HCT116 (cell line): ENCODE measurements around the gene UCK1. TPM values are rescaled to one million over a fixed set of nuclear protein-coding genes. Genes with fewer than 3 reads are reported as not detected.

Experiments used
- ATAC-seq: fragments of 200-7000 bp; cut with Tn5 transposase; 2 replicates; pipeline ENCODE4 v1.9.1; 2020; ENCODE audit warnings: mild to moderate bottlenecking, moderate library complexity
- BruUV-seq: library from RNA; stranded (reverse); fragments of 400-500 nt; replicated peaks from 2 replicates; lab custom pipeline; 2021; lab: Mats Ljungman, UMichigan
- CTCF ChIA-PET: fragments of 300-600 bp; sonication (Branson Sonifier 250); formaldehyde crosslinking; loops from one replicate; lab custom pipeline; 2021; ENCODE audit warnings: antibody characterized with exemption; lab: Charles Lee
- POLR2A ChIA-PET: fragments of 300-600, 350-600 bp; sonication (Branson Sonifier 250); formaldehyde crosslinking; loops from one replicate; lab custom pipeline; 2021; ENCODE audit warnings: antibody characterized with exemption; lab: Charles Lee
- RAD21 ChIA-PET, 2 experiments: fragments of 300-600 bp; sonication (Branson Sonifier 250); formaldehyde crosslinking; loops; one replicate each; lab custom pipeline; 2023; ENCODE audit warnings: low total read pairs in 2 of 2; ENCODE audit not compliant: uncharacterized antibody in 2 of 2, unreplicated experiment in 2 of 2, low non-redundant PET in 1 of 2; lab: Charles Lee
- DNase-seq: peaks from one replicate; pipeline ENCODE4 v3.0.0-alpha.2; 2010; ENCODE audit warnings: low read depth, low spot score
- H2AFZ ChIP-seq: fragments of 200-600 bp; shearing (Covaris generic), sonication (generic); 2 replicates; pipeline ENCODE4 v1.6.1; 2017; ENCODE audit warnings: low read depth, mixed run types, mixed read lengths, antibody characterized with exemption, low read length; ENCODE audit not compliant: poor library complexity, severe bottlenecking
- H3K27ac ChIP-seq: 2 replicates; pipeline ENCODE4 v1.5.1; 2012; ENCODE audit warnings: low read depth, low read length
- H3K27me3 ChIP-seq: fragments of 200-600 bp; sonication (generic); 2 replicates; pipeline ENCODE4 v1.6.1; 2016; ENCODE audit warnings: mixed run types, low read length, mixed read lengths; ENCODE audit not compliant: insufficient read depth
- H3K36me3 ChIP-seq, 2 experiments: fragments of 200-500 bp in 1 of 2; fragments of 200-600 bp in 1 of 2; sonication (Bioruptor generic) in 1 of 2; sonication (generic) in 1 of 2; 2 replicates each; pipeline versions ENCODE4 v1.5.1 to v1.6.1; 2014 to 2016; ENCODE audit warnings: low read length in 2 of 2, inconsistent platforms in 1 of 2, mixed read lengths in 1 of 2, mixed run types in 1 of 2; ENCODE audit not compliant: insufficient read depth in 2 of 2, control insufficient read depth in 1 of 2
- H3K4me1 ChIP-seq, 2 experiments: fragments of 200-600 bp in 1 of 2; sonication (generic) in 1 of 2; 2 replicates each; pipeline versions ENCODE4 v1.5.1 to v1.6.1; 2012 to 2017; ENCODE audit warnings: low read length in 2 of 2, inconsistent platforms in 1 of 2, mild to moderate bottlenecking in 1 of 2, mixed read lengths in 1 of 2, mixed run types in 1 of 2, moderate library complexity in 1 of 2; ENCODE audit not compliant: insufficient read depth in 2 of 2, control insufficient read depth in 1 of 2
- H3K4me2 ChIP-seq: fragments of 200-600 bp; sonication (generic); 2 replicates; pipeline ENCODE4 v1.6.1; 2017; ENCODE audit warnings: mixed run types, low read length, mixed read lengths
- H3K4me3 ChIP-seq, 2 experiments: fragments of 200-600 bp in 1 of 2; sonication (generic) in 1 of 2; replicated peaks in 1 of 2; 2 replicates each; pipeline ENCODE4 v1.5.1; 2011 to 2016; ENCODE audit warnings: low read length in 2 of 2, control low read depth in 1 of 2, low read depth in 1 of 2, mild to moderate bottlenecking in 1 of 2, mixed read lengths in 1 of 2, mixed run types in 1 of 2
- H3K79me2 ChIP-seq: fragments of 200-600 bp; sonication (generic); 2 replicates; pipeline ENCODE4 v1.6.1; 2017; ENCODE audit warnings: mild to moderate bottlenecking, mixed run types, low read length, moderate library complexity, mixed read lengths; ENCODE audit not compliant: insufficient read depth
- H3K9ac ChIP-seq: fragments of 200-600 bp; sonication (generic); 2 replicates; pipeline ENCODE4 v1.6.1; 2016; ENCODE audit warnings: low read length, mixed read lengths
- H3K9me2 ChIP-seq: fragments of 200-600 bp; sonication (generic), shearing (Covaris generic); 2 replicates; pipeline ENCODE4 v1.6.1; 2017; ENCODE audit warnings: mixed run types, mild to moderate bottlenecking, moderate library complexity; ENCODE audit not compliant: insufficient read depth
- H3K9me3 ChIP-seq, 2 experiments: fragments of 200-500 bp in 1 of 2; fragments of 200-600 bp in 1 of 2; sonication (Bioruptor generic) in 1 of 2; sonication (generic) in 1 of 2; 2 replicates each; pipeline ENCODE4 v1.6.1; 2014 to 2017; ENCODE audit warnings: low read length in 2 of 2, mixed read lengths in 2 of 2, inconsistent platforms in 1 of 2, low read depth in 1 of 2, mild to moderate bottlenecking in 1 of 2, mixed run types in 1 of 2, moderate library complexity in 1 of 2; ENCODE audit not compliant: control insufficient read depth in 1 of 2, insufficient read depth in 1 of 2
- H4K20me1 ChIP-seq: fragments of 200-600 bp; sonication (generic), shearing (Covaris generic); 2 replicates; pipeline ENCODE4 v1.6.1; 2017; ENCODE audit warnings: mixed run types, mild to moderate bottlenecking, moderate library complexity; ENCODE audit not compliant: insufficient read depth
- ATF3 ChIP-seq: IDR thresholded peaks from 2 replicates; pipeline ENCODE4 v1.6.1; 2012
- CBX3 ChIP-seq: IDR thresholded peaks from 2 replicates; pipeline ENCODE4 v1.6.1; 2012; ENCODE audit warnings: low read depth
- EGR1 ChIP-seq: IDR thresholded peaks from 2 replicates; pipeline ENCODE4 v1.6.1; 2012; ENCODE audit warnings: low read depth
- ELF1 ChIP-seq: IDR thresholded peaks from 2 replicates; pipeline ENCODE4 v1.6.1; 2012; ENCODE audit warnings: low read depth, borderline replicate concordance
- EZH2phosphoT487 ChIP-seq: fragments of 200-600 bp; IDR thresholded peaks from 2 replicates; pipeline ENCODE4 v1.6.1; 2018; ENCODE audit warnings: antibody characterized with exemption, borderline replicate concordance
- FOSL1 ChIP-seq: IDR thresholded peaks from 2 replicates; pipeline ENCODE4 v1.6.1; 2012; ENCODE audit warnings: low read depth
- JUND ChIP-seq: IDR thresholded peaks from 2 replicates; pipeline ENCODE4 v1.6.1; 2012
- POLR2A ChIP-seq: IDR thresholded peaks from 2 replicates; pipeline ENCODE4 v1.7.0; 2011; ENCODE audit warnings: borderline replicate concordance; ENCODE audit not compliant: insufficient read depth, insufficient read length; ENCODE audit errors: extremely low read depth
- POLR2AphosphoS5 ChIP-seq: IDR thresholded peaks from 2 replicates; pipeline ENCODE4 v1.6.1; 2011; ENCODE audit warnings: mild to moderate bottlenecking, low read depth, low read length, moderate library complexity
- RAD21 ChIP-seq: IDR thresholded peaks from 2 replicates; pipeline ENCODE4 v1.6.1; 2012; ENCODE audit warnings: low read depth, mild to moderate bottlenecking
- SIN3A ChIP-seq: IDR thresholded peaks from 2 replicates; pipeline ENCODE4 v1.6.1; 2012; ENCODE audit warnings: low read depth
- SP1 ChIP-seq: IDR thresholded peaks from 2 replicates; pipeline ENCODE4 v1.6.1; 2012; ENCODE audit warnings: low read depth
- SRF ChIP-seq: IDR thresholded peaks from 2 replicates; pipeline ENCODE4 v1.6.1; 2012; ENCODE audit warnings: low read depth
- TCF7L2 ChIP-seq: IDR thresholded peaks from 2 replicates; pipeline ENCODE4 v1.7.0; 2011; ENCODE audit warnings: borderline replicate concordance, inconsistent platforms; ENCODE audit not compliant: insufficient read depth, insufficient read length; ENCODE audit errors: extremely low read depth
- ZBTB33 ChIP-seq: IDR thresholded peaks from 2 replicates; pipeline ENCODE4 v1.6.1; 2011; ENCODE audit warnings: mild to moderate bottlenecking, low read length, moderate library complexity; ENCODE audit not compliant: insufficient replicate concordance; ENCODE audit errors: extremely low read depth
- ZFX ChIP-seq: fragments of 450-650 bp; IDR thresholded peaks from 2 replicates; pipeline ENCODE4 v1.6.1; 2017
- intact Hi-C: fragments of 100-400 bp; cut with micrococcal nuclease; formaldehyde crosslinking; loops from 2 replicates; pipeline ENCODE4 v1.10.0; 2022
- total RNA-seq: library from RNA; stranded (reverse); gene quantifications from one replicate; pipeline ENCODE4 v1.2.1, GENCODE V29; 2021; ENCODE audit not compliant: unreplicated experiment
- TF ChIP-seq, protein P1 (sequence below): IDR thresholded peaks from 2 replicates; pipeline ENCODE4 v1.6.1; 2012; ENCODE audit warnings: low read depth
- TF ChIP-seq, protein P2 (sequence below), 3 experiments: fragments of 200-600 bp in 1 of 3; sonication (generic) in 1 of 3; IDR thresholded peaks in 2 of 3; conservative IDR thresholded peaks in 1 of 3; 2 replicates each; pipeline ENCODE4 v1.5.1; 2012 to 2017; ENCODE audit warnings: low read depth in 2 of 3, low read length in 2 of 3, antibody characterized with exemption in 1 of 3, borderline replicate concordance in 1 of 3, control low read depth in 1 of 3, mild to moderate bottlenecking in 1 of 3, mixed read lengths in 1 of 3, mixed run types in 1 of 3, moderate library complexity in 1 of 3; ENCODE audit not compliant: insufficient read depth in 1 of 3

Gene UCK1
- total RNA-seq, 1 experiment from 2014 or later, result 17.5 TPM

DNA sequence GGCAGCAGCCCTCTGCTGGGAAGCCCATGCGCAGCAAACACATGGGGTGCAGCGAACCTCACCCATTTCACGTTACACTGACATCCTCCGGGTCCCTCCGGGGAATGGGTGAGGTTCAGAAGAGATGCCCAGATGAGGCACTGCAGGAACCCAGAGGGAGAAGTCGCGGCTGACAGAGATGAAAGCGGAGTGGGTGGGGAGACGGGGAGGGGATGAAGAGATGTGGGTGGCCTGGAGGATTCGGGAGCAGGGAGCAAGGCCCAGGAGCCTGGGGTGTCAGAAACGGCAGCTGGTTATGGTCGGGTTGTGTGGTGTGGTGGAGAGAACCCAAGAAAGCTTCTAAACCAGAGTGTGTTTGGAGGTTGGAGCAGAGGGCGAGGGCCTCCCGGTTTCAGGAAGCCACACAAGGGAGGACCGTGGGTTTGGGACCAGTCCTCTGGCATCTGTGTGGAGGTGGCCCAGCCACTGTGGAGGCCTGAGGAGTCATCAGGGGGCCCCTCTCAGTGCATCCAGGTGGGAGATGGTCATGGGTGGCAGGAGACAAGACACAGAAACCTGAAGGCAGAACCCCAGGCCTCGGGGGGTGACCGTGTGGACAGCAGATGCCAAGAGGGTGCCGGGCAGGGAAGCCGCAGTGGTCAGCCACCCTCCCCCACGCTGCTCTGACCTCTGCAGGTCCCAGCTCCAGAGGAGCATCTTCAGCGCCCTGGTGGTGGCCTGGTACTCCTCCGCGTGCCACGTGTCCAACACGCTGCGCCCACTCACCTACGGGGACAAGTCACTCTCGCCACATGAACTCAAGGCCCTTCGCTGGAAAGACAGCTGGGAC is 8.6 kb downstream of the UCK1 start:
- no peak overlapping the region for H3K27ac ChIP-seq
- H3K9me2 ChIP-seq, result no peaks in the 10 kb centered on the region
- no peaks in the 10 kb centered on the region for H3K79me2 ChIP-seq
- H4K20me1 ChIP-seq, result no peaks in the 10 kb centered on the region
- no peaks in the 10 kb centered on the region for H3K4me1 ChIP-seq
- ATAC-seq (no peak), DNase-seq (no peak)
- H3K4me3 ChIP-seq, result no peak overlapping the region
- no peaks in the 10 kb centered on the region for H3K27me3 ChIP-seq
- CTCF ChIA-PET, result no interaction called here
- no peak overlapping the region for H3K9ac ChIP-seq
- no peaks in the 10 kb centered on the region for H3K9me3 ChIP-seq
- POLR2A ChIA-PET, result no interaction called here
- no TSS peak for BruUV-seq
- RAD21 ChIA-PET, result no interaction called here
- H3K36me3 ChIP-seq, result peaks cover 9 to 28% of the 10 kb centered on the region in 2 experiments; a peak in 3 of 4 replicates
- no peak overlapping the region for H2AFZ ChIP-seq
- H3K4me2 ChIP-seq, result no peak overlapping the region
- TF ChIP-seq POLR2AphosphoS5 (no peak), TCF7L2 (no peak), ATF3 (no peak), ZBTB33 (no peak), SIN3A (no peak), POLR2A (no peak), EZH2phosphoT487 (no peak), JUND (no peak), EGR1 (no peak), SP1 (no peak), ELF1 (no peak), SRF (no peak), RAD21 (no peak), ZFX (no peak), FOSL1 (no peak), CBX3 (no peak)
- TF ChIP-seq, protein P1, sequence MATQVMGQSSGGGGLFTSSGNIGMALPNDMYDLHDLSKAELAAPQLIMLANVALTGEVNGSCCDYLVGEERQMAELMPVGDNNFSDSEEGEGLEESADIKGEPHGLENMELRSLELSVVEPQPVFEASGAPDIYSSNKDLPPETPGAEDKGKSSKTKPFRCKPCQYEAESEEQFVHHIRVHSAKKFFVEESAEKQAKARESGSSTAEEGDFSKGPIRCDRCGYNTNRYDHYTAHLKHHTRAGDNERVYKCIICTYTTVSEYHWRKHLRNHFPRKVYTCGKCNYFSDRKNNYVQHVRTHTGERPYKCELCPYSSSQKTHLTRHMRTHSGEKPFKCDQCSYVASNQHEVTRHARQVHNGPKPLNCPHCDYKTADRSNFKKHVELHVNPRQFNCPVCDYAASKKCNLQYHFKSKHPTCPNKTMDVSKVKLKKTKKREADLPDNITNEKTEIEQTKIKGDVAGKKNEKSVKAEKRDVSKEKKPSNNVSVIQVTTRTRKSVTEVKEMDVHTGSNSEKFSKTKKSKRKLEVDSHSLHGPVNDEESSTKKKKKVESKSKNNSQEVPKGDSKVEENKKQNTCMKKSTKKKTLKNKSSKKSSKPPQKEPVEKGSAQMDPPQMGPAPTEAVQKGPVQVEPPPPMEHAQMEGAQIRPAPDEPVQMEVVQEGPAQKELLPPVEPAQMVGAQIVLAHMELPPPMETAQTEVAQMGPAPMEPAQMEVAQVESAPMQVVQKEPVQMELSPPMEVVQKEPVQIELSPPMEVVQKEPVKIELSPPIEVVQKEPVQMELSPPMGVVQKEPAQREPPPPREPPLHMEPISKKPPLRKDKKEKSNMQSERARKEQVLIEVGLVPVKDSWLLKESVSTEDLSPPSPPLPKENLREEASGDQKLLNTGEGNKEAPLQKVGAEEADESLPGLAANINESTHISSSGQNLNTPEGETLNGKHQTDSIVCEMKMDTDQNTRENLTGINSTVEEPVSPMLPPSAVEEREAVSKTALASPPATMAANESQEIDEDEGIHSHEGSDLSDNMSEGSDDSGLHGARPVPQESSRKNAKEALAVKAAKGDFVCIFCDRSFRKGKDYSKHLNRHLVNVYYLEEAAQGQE, result no peak
- TF ChIP-seq, protein P2, sequence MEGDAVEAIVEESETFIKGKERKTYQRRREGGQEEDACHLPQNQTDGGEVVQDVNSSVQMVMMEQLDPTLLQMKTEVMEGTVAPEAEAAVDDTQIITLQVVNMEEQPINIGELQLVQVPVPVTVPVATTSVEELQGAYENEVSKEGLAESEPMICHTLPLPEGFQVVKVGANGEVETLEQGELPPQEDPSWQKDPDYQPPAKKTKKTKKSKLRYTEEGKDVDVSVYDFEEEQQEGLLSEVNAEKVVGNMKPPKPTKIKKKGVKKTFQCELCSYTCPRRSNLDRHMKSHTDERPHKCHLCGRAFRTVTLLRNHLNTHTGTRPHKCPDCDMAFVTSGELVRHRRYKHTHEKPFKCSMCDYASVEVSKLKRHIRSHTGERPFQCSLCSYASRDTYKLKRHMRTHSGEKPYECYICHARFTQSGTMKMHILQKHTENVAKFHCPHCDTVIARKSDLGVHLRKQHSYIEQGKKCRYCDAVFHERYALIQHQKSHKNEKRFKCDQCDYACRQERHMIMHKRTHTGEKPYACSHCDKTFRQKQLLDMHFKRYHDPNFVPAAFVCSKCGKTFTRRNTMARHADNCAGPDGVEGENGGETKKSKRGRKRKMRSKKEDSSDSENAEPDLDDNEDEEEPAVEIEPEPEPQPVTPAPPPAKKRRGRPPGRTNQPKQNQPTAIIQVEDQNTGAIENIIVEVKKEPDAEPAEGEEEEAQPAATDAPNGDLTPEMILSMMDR (IDR thresholded peaks at IDR 0.05 in 2 of 3, conservative IDR thresholded peaks at IDR 0.05 in 1 of 3; ENCODE audit: borderline replicate concordance in 1 of 3, insufficient read depth in 1 of 3, low read depth in 2 of 3, low read length in 2 of 3), result no peak
- intact Hi-C loops, result no loop called here
